K562 (cell line): ENCODE data around the gene DGKB. TPM values are rescaled to one million over a fixed set of nuclear protein-coding genes. Genes with fewer than 3 reads are reported as not detected.

Experiments
- ATAC-seq: fragments of 200-7000 bp; cut with Tn5 transposase; 3 replicates; pipeline ENCODE4 v1.9.1; 2020; ENCODE audit warnings: moderate library complexity
- BruUV-seq: library from RNA; stranded (reverse); fragments of 400-500 nt; replicated peaks from 2 replicates; lab custom pipeline; 2021; lab: Mats Ljungman, UMichigan
- CTCF ChIA-PET: fragments of 300-600 bp; formaldehyde crosslinking; extraction: SDS; loops from one replicate; lab custom pipeline; 2021; ENCODE audit warnings: low intra/inter-chr PET ratio; lab: Yijun Ruan, JAX
- POLR2A ChIA-PET: fragments of 300-600, 350-650 bp; sonication (Branson Sonifier 250); formaldehyde crosslinking; extraction: SDS; loops from one replicate; lab custom pipeline; 2021; ENCODE audit warnings: antibody characterized with exemption, inconsistent platforms; lab: Yijun Ruan, JAX
- DNase-seq, 4 experiments: peaks; one replicate each; pipeline versions ENCODE4 v3.0.0 to v3.0.0-alpha.2; 2011 to 2018; ENCODE audit warnings: low spot score in 3 of 4, mixed read lengths in 3 of 4; ENCODE audit errors: extremely low read depth in 1 of 4
- FAIRE-seq: peaks from 2 replicates; lab custom pipeline; 2011; peaks lifted over from hg19 to GRCh38; lab: Jason Lieb, UNC
- H2AFZ ChIP-seq: 2 replicates; pipeline ENCODE4 v1.6.0; 2011; ENCODE audit warnings: low read depth, low read length, control low read depth, inconsistent platforms
- H3K27ac ChIP-seq: fragments of 200-600 bp; 3 replicates; pipeline ENCODE4 v1.8.0; 2011; ENCODE audit warnings: low read depth, mild to moderate bottlenecking, control low read depth, inconsistent platforms, low read length, moderate library complexity, mixed read lengths; ENCODE audit errors: extremely low read depth
- H3K27me3 ChIP-seq, 2 experiments: fragments of 300-600 bp in 1 of 2; 2 replicates in 1 of 2; 3 replicates in 1 of 2; pipeline versions ENCODE4 v1.6.0 to v1.8.0; 2011; ENCODE audit warnings: inconsistent platforms in 2 of 2, low read length in 2 of 2, mild to moderate bottlenecking in 1 of 2, mixed read lengths in 1 of 2, moderate library complexity in 1 of 2; ENCODE audit not compliant: control insufficient read depth in 2 of 2, insufficient read depth in 2 of 2
- H3K36me3 ChIP-seq: fragments of 300-600 bp; 3 replicates; pipeline ENCODE4 v1.8.0; 2011; ENCODE audit warnings: mild to moderate bottlenecking, low read length, inconsistent platforms; ENCODE audit not compliant: control insufficient read depth, insufficient read depth
- H3K4me1 ChIP-seq, 2 experiments: fragments of 200-600 bp in 1 of 2; replicated peaks in 1 of 2; 2 replicates in 1 of 2; 3 replicates in 1 of 2; pipeline versions ENCODE4 v1.5.1 to v1.8.0; 2011; ENCODE audit warnings: inconsistent platforms in 2 of 2, low read length in 2 of 2, mild to moderate bottlenecking in 1 of 2, mixed read lengths in 1 of 2, moderate library complexity in 1 of 2; ENCODE audit not compliant: control insufficient read depth in 2 of 2, insufficient read depth in 2 of 2
- H3K4me2 ChIP-seq: 2 replicates; pipeline ENCODE4 v1.6.1; 2011; ENCODE audit warnings: low read length, control low read depth, inconsistent platforms, mixed read lengths; ENCODE audit not compliant: insufficient read depth
- H3K4me3 ChIP-seq: fragments of 200-600 bp; sonication (generic), shearing (Covaris generic); 2 replicates; pipeline ENCODE4 v1.5.1; 2016; ENCODE audit warnings: control low read depth, inconsistent platforms
- H3K79me2 ChIP-seq: fragments of 200-600 bp; 3 replicates; pipeline ENCODE4 v1.8.0; 2011; ENCODE audit warnings: low read length, inconsistent platforms; ENCODE audit not compliant: control insufficient read depth, insufficient read depth
- H3K9ac ChIP-seq, 2 experiments: 2 replicates each; pipeline versions ENCODE4 v1.6.0 to v1.6.1; 2011; ENCODE audit warnings: low read depth in 2 of 2, low read length in 2 of 2, control low read depth in 1 of 2, inconsistent platforms in 1 of 2, mild to moderate bottlenecking in 1 of 2, mixed read lengths in 1 of 2; ENCODE audit not compliant: insufficient read depth in 1 of 2
- H3K9me1 ChIP-seq: one replicate; pipeline ENCODE4 v1.6.0; 2011; ENCODE audit warnings: inconsistent platforms, mild to moderate bottlenecking, low read length, moderate library complexity; ENCODE audit not compliant: control insufficient read depth, insufficient read depth
- H3K9me3 ChIP-seq: replicated peaks from 2 replicates; pipeline ENCODE4 v1.5.1; 2011; ENCODE audit warnings: low read depth, low read length, inconsistent platforms; ENCODE audit not compliant: control insufficient read depth, insufficient read depth
- H4K20me1 ChIP-seq: replicated peaks from 2 replicates; pipeline ENCODE4 v1.6.1; 2011; ENCODE audit warnings: low read length, inconsistent platforms, mixed read lengths; ENCODE audit not compliant: control insufficient read depth, insufficient read depth
- ELF2 ChIP-seq: fragments of 250-450 bp; sonication (Bioruptor Pico); IDR thresholded peaks from 2 replicates; pipeline ENCODE4 v1.5.0; 2021; ENCODE audit warnings: mild to moderate bottlenecking
- GABPA ChIP-seq: fragments of 200-800 bp; sonication (Bioruptor generic); conservative IDR thresholded peaks from 2 replicates; pipeline ENCODE4 v1.6.1; 2016; ENCODE audit warnings: low read depth, missing genetic modification characterization, missing compliant biosample characterization
- ILF3 ChIP-seq: fragments of 450-650 bp; IDR thresholded peaks from 2 replicates; pipeline ENCODE4 v1.6.1; 2018; ENCODE audit warnings: antibody characterized with exemption, mild to moderate bottlenecking, moderate library complexity, borderline replicate concordance
- MCM3 ChIP-seq: fragments of 450-650 bp; IDR thresholded peaks from 2 replicates; pipeline ENCODE4 v1.6.1; 2016
- MXI1 ChIP-seq: IDR thresholded peaks from 2 replicates; pipeline ENCODE4 v1.6.1; 2011; ENCODE audit warnings: low read depth, mild to moderate bottlenecking, improper control_type of control experiment, low read length
- NR0B1 ChIP-seq: fragments of 450-650 bp; IDR thresholded peaks from one replicate; pipeline ENCODE4 v1.6.1; 2018; ENCODE audit warnings: mild to moderate bottlenecking, moderate library complexity; ENCODE audit not compliant: partially characterized antibody
- PHF8 ChIP-seq: fragments of 200-600 bp; sonication (generic); IDR thresholded peaks from 2 replicates; pipeline ENCODE4 v1.6.1; 2012; ENCODE audit warnings: mixed run types, mild to moderate bottlenecking, inconsistent platforms, low read length, moderate library complexity, borderline replicate concordance
- PTTG1 ChIP-seq: fragments of 450-650 bp; IDR thresholded peaks from 2 replicates; pipeline ENCODE4 v1.6.1; 2016; ENCODE audit warnings: low read depth, mild to moderate bottlenecking, missing genetic modification characterization, missing compliant biosample characterization
- RBM25 ChIP-seq: fragments of 200-400 bp; formaldehyde crosslinking; IDR thresholded peaks from 2 replicates; pipeline ENCODE4 v1.6.1; 2018; ENCODE audit warnings: low read length, low read depth, moderate library complexity; ENCODE audit not compliant: severe bottlenecking
- TEAD1 ChIP-seq, 2 experiments: fragments of 450-650 bp in 1 of 2; sonication (generic) in 1 of 2; formaldehyde crosslinking; IDR thresholded peaks; 2 replicates each; pipeline versions ENCODE4 v1.4.0 to v1.8.0; 2020 to 2022; ENCODE audit warnings: mild to moderate bottlenecking in 2 of 2, missing genetic modification reagents in 1 of 2
- ZBED1 ChIP-seq: IDR thresholded peaks from 2 replicates; pipeline ENCODE4 v1.6.1; 2014
- ZNF12 ChIP-seq: sonication (generic); formaldehyde crosslinking; IDR thresholded peaks from 2 replicates; pipeline ENCODE4 v1.4.0; 2020; ENCODE audit warnings: mild to moderate bottlenecking, missing genetic modification reagents
- ZNF212 ChIP-seq: fragments of 450-650 bp; formaldehyde crosslinking; IDR thresholded peaks from 2 replicates; pipeline ENCODE4 v1.4.0; 2020; ENCODE audit warnings: mild to moderate bottlenecking
- ZNF354B ChIP-seq: fragments of 250-450 bp; sonication (Bioruptor Pico); IDR thresholded peaks from 2 replicates; pipeline ENCODE4 v1.4.0; 2020
- ZNF644 ChIP-seq: fragments of 200-800 bp; sonication (Bioruptor generic); IDR thresholded peaks from 2 replicates; pipeline ENCODE4 v1.6.1; 2016; ENCODE audit warnings: low read depth, missing genetic modification characterization, missing compliant biosample characterization
- WGBS: fragments of 100-300 bp; shearing (Covaris generic); methylation state at CpG from one replicate; pipeline ENCODE4 v1.1.6; 2016; ENCODE audit warnings: low coverage, mixed read lengths; ENCODE audit not compliant: insufficient coverage; ENCODE audit errors: missing lambda C conversion rate; 5-methylcytosine and 5-hydroxymethylcytosine counted together
- in situ Hi-C: fragments of 300-500 bp; cut with MboI; formaldehyde crosslinking; loops from 4 replicates; pipeline ENCODE4 v1.15.0; 2018; ENCODE audit warnings: inconsistent platforms, mixed read lengths
- intact Hi-C: fragments of 100-400 bp; cut with micrococcal nuclease; formaldehyde crosslinking; loops from 2 replicates; pipeline ENCODE4 v1.14.2; 2022
- polyA plus RNA-seq, 8 experiments: library from polyadenylated mRNA; depleted of rRNA in 4 of 8; stranded (reverse) in 5 of 8; unstranded in 3 of 8; fragments of >200 nt; fragmentation: Nextera tagmentation in 2 of 8; fragmentation: Illumina TruSeq in 1 of 8; extraction: Ambion mirVana in 2 of 8; extraction: Trizol in 1 of 8; gene quantifications; 2 replicates each; pipeline versions ENCODE4 v1.2.1 to v1.2.3, GENCODE V29; 2011 to 2014; ENCODE audit warnings: inconsistent platforms in 1 of 8, missing spikeins in 1 of 8
- total RNA-seq, 7 experiments: library from RNA; depleted of rRNA in 6 of 7; stranded (reverse); fragments of >200 nt in 6 of 7; fragmentation: Illumina TruSeq in 2 of 7; extraction: Trizol in 2 of 7; gene quantifications; 2 replicates each; pipeline versions ENCODE4 v1.2.1 to v1.2.3, GENCODE V29; 2011 to 2021; ENCODE audit warnings: low replicate concordance in 1 of 7
- TF ChIP-seq, protein P1 (sequence below): IDR thresholded peaks from 2 replicates; pipeline ENCODE4 v1.6.1; 2014; ENCODE audit warnings: antibody characterized with exemption

Gene DGKB
- total and polyA plus RNA-seq, 9 of the 15 experiments (the other 6 are each of a cell fraction or from before 2014, with no cell fraction given), result 0.01 TPM; not detected in 8

GRCh38 chr7:14115701-14116100 is 786.9 kb downstream of the DGKB start:
- CTCF ChIA-PET, result no interaction called here
- DNase-seq, result no peak

DNA sequence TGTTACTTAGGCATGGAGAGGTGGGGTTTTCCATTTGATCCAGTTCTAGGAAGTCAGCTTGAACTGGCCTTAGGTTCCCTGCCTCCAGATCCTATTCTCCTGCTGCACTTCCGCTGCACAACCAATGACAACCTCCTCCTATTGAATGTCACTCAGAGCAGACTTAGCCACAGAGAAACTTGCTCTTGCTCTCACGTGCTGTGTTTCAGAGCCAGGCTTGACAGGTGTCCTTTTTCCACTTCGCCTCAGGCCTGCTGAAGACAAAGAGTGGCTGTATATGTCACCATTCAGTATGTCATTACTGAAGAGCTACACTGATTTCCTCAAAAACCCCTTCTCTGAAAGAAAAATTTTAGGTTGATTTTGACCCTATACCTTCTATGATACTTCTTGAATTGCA is 797.7 kb downstream of the DGKB start:
- no peak overlapping the region for H3K9ac ChIP-seq
- TF ChIP-seq ILF3, result no peak
- no peak for TF ChIP-seq MXI1
- TF ChIP-seq PHF8, result no peak
- TF ChIP-seq NR0B1, result no peak
- no peak for TF ChIP-seq ELF2 (CRISPR knock-in tag)
- TF ChIP-seq TEAD1 (CRISPR knock-in tag; IDR thresholded peaks at IDR 0.05), result no peak
- TF ChIP-seq, protein P1, sequence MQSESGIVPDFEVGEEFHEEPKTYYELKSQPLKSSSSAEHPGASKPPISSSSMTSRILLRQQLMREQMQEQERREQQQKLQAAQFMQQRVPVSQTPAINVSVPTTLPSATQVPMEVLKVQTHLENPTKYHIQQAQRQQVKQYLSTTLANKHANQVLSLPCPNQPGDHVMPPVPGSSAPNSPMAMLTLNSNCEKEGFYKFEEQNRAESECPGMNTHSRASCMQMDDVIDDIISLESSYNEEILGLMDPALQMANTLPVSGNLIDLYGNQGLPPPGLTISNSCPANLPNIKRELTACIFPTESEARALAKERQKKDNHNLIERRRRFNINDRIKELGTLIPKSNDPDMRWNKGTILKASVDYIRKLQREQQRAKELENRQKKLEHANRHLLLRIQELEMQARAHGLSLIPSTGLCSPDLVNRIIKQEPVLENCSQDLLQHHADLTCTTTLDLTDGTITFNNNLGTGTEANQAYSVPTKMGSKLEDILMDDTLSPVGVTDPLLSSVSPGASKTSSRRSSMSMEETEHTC, result no peak
- no peak for TF ChIP-seq PTTG1 (tag)
- TF ChIP-seq GABPA (tag), result no peak
- TF ChIP-seq ZNF212, result no peak
- TF ChIP-seq ZNF12 (CRISPR knock-in tag), result no peak
- H3K9me3 ChIP-seq, result no peaks in the 10 kb centered on the region
- ChIA-PET POLR2A (no interaction called here), CTCF (no interaction called here)
- H4K20me1 ChIP-seq, result no peaks in the 10 kb centered on the region
- in situ Hi-C loops, result no loop called here
- 0% methylated on average over 3 of the region's 3 CpGs for WGBS
- no peak overlapping the region for H3K4me2 ChIP-seq
- intact Hi-C loops, result no loop called here
- no peaks in the 10 kb centered on the region for H3K9me1 ChIP-seq
- DNase-seq (no peak), FAIRE-seq (no peak), ATAC-seq (no peak)
- H3K27me3 ChIP-seq, result no peaks in the 10 kb centered on the region
- H3K27ac ChIP-seq, result no peak overlapping the region
- H3K79me2 ChIP-seq, result no peaks in the 10 kb centered on the region
- no TSS peak for BruUV-seq
- H3K4me3 ChIP-seq, result no peak overlapping the region
- no peaks in the 10 kb centered on the region for H3K36me3 ChIP-seq
- H3K4me1 ChIP-seq, result no peaks in the 10 kb centered on the region
- no peak overlapping the region for H2AFZ ChIP-seq

More at GRCh38 chr7:14115701-14116100, 786.9 kb downstream of the DGKB start:
- H3K27me3 ChIP-seq, result no peaks in the 10 kb centered on the region
- no peak for ATAC-seq
- no peaks in the 10 kb centered on the region for H3K4me1 ChIP-seq
- in situ Hi-C loops, result no loop called here
- H3K79me2 ChIP-seq, result no peaks in the 10 kb centered on the region
- H3K4me3 ChIP-seq, result no peak overlapping the region
- no peak overlapping the region for H3K9ac ChIP-seq
- H3K36me3 ChIP-seq, result no peaks in the 10 kb centered on the region
- H3K4me2 ChIP-seq, result no peak overlapping the region
- POLR2A ChIA-PET, result no interaction called here
- TF ChIP-seq ZBED1, result no peak
- no peak for TF ChIP-seq MCM3
- TF ChIP-seq ZNF354B (CRISPR knock-in tag), result no peak
- TF ChIP-seq ZNF644 (tag), result no peak
- TF ChIP-seq RBM25, result no peak
- BruUV-seq, result no TSS peak
- intact Hi-C loops, result no loop called here
- H2AFZ ChIP-seq, result no peak overlapping the region
- no peak overlapping the region for H3K27ac ChIP-seq
- H3K9me1 ChIP-seq, result no peaks in the 10 kb centered on the region
- WGBS, result 0% methylated on average over 2 of the region's 2 CpGs
- H3K9me3 ChIP-seq, result no peaks in the 10 kb centered on the region
- FAIRE-seq, result no peak
- no peaks in the 10 kb centered on the region for H4K20me1 ChIP-seq
